A204.1 (cell line): ENCODE data around the gene COL17A1.
A peak's percentile ranks its signal among the peaks of the same experiment; 100 is the strongest.

Source experiments
- FAIRE-seq: peaks from 2 replicates; lab custom pipeline; 2012; peaks lifted over from hg19 to GRCh38; lab: Jason Lieb, UNC

COL17A1 gene

GRCh38 chr10:104049504-104050250 lies 36.0 kb downstream of the COL17A1 start:
- no peak for FAIRE-seq

- no peak for FAIRE-seq
These were observed 39.0 kb downstream of the COL17A1 start for GRCh38 chr10:104046651-104047050.

- FAIRE-seq = peak; percentile 66
These were observed 40.3 kb downstream of the COL17A1 start for GRCh38 chr10:104045151-104046089.

DNA sequence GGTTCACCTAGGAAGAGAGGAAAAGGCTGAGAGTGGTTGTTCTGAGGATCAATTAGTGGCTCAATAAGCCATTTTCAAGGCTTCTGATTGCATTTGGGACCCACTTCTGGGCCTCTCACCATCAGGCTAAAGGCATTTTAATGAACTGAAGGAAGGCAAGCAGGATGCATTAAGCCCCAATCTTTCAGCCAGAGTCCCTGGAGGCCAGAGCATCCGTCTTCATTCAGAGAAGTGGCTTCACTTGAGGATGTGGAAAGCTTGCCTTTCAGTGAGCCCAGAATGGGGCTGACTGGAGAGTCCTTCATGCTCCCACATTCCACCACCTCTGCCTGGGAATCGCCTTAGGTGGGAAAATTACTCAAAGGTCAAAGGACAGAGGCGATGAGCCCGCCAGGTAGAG lies 41.8 kb downstream of the COL17A1 start:
- no peak for FAIRE-seq

DNA sequence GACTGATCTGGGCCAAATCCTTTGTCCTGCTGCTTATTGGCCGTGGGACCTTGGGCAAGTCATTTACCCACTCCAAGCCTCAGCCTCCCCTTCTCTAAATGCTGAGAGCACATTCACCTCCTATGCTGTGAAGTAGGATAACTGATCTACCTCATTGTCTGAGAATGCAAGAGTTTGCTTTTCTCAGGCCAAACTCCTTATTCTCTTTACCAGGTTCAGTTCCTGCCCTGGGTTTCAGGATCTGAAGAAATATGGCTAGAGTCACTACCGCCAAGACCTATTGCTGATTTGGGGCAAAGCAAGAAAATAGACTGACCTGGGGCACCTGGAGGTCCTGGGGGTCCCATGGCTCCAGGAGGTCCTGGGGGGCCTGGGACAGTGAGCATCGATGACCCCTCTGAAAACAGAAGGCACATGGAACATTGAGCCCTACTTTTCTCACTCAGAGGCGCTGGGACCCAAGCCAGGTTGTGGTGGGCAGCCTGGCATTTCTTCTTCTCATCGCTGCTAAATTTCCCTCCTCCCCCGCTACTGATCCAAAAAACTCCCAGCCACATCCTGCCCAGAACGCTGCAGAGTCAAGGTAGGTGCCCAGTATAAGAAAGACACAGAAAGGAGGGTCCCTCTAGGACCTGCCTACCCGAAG lies 42.4 kb downstream of the COL17A1 start:
- FAIRE-seq = no peak

- no peak for FAIRE-seq
These were observed 43.7 kb downstream of the COL17A1 start for GRCh38 chr10:104041891-104042535.

- FAIRE-seq = no peak
These were observed 44.6 kb downstream of the COL17A1 start for GRCh38 chr10:104040862-104041789.

DNA sequence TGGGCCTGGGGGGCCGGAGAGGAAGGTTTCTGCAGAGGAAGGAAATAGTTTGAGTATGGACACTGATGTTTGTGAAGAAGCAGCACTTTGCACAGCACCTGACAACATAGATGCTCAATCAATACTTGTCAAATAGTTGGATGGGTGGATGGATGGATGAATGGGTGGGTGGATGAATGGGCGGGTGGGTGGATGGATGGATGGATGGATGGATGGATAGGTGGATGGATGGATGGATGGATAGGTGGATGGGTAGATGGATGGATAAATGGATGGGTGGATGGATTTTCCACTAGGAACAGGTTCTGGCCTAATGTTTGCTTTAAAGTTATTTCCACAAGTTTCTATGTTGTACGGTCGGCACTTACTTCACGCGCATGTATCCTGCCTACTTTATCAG lies 45.3 kb downstream of the COL17A1 start:
- FAIRE-seq = no peak

DNA sequence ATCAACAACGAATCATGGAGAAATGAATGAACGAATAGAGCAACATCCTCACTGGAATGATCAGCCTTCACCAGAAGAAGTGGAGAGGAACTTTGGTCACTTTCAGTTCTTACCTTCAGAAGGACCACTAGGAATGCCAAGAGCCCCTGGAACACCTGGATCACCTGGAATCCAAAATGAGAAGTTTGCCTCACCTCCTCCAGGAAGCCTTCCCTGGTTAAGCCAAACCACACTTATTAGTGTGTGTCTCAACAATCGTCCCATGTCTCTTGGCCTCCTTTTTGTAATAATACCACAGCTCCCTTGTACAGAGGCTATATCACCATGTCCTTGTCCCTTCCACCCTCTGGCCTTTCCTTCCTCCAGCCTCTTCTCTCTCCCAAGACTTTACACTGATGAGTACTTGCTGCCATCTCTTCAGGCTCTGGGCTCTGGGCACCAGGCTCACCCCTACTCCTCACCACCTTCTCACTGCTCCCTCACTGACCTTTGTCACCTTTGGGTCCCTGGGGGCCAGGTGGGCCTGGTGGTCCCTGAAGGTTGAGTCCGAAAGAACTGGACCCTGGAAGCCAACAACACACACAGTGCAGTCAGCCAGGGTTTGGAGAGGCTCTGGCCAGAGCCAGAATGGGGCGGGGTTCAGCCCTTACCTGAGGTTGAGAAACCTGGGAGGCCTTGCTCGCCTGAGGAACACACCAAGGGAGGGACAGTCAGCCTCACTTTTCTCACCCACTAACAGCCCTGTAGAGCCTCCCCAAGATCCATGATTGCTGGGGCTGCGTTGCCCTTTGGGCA lies 46.5 kb downstream of the COL17A1 start:
- FAIRE-seq = no peak

GRCh38 chr10:104038537-104038936 lies 47.1 kb downstream of the COL17A1 start:
- no peak for FAIRE-seq

DNA sequence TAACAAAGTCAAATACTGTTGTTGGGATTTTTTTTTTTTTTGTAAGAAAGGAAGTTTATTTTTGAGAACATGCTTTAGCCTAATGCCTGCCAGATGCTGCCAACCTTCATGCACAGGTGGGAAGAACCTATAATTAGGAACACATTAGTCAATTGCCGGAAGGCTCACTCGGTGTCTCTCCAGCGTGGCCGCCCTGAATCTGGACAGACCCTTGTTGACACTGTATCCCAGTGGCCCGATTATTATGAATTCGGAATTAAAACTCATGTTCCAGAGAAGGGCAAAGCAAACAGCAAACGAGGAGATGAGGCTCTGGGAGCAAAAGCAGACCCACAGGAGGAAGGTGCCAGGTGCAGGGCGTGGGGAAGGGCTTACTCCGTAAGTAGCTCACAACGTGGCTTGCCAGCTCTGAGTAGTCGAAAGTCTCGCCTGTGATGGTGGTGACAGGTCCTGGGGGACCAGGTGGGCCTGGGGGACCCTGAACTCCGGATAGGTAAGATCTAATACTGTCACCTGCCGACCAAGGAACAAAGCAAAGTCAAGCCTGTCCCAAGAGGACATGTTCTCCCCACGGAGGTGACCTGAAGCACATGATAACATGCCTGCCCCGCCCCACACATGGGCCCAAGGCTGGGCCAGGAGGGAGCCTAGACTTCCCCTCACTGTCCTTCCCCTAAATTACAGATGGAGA lies 48.3 kb downstream of the COL17A1 start:
- no peak for FAIRE-seq

- FAIRE-seq = no peak
These were observed 49.0 kb downstream of the COL17A1 start for GRCh38 chr10:104036518-104037260.

- FAIRE-seq = no peak
These were observed 49.7 kb downstream of the COL17A1 start for GRCh38 chr10:104036069-104036384.

DNA sequence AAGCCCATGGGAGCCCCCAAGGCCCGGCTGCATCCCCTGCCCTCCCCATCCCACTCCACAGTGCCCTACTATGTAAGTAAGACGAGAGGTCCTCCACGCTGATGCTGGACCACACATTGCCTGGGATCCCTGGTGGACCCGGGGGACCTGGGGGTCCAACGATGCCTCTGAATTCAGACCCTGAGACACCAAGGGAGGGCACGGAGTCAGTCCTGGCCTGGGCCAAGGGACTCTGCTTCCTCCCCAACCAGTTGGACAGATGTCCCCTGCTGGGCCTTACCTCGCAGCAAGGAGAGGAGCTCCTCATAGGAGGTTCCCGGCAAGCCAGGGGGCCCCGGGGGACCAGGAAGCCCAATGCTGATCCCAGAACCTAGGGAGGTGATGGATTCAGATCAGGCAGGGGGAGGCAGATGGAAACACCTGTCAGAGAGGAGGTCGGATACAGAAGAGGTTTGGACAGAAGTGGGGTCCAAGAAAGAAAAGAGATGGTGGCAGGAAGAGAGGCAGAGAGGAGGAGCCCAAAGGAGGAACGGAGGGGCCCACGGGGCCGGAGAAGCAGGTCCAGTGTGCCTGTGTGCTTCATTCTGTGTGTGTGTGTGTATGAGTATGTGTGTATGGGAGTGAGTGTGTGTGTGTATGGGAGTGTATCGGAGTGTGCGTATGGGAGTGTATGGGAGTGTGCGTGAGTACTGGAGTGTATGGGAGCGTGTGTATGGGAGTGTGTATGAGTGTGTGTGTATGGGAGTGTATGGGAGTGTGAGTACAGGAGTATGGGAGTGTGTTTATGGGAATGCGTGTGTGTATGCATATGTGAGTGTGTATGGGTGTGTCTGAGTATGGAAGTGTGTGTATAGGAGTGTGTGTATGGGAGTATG lies 50.2 kb downstream of the COL17A1 start:
- FAIRE-seq = no peak

DNA sequence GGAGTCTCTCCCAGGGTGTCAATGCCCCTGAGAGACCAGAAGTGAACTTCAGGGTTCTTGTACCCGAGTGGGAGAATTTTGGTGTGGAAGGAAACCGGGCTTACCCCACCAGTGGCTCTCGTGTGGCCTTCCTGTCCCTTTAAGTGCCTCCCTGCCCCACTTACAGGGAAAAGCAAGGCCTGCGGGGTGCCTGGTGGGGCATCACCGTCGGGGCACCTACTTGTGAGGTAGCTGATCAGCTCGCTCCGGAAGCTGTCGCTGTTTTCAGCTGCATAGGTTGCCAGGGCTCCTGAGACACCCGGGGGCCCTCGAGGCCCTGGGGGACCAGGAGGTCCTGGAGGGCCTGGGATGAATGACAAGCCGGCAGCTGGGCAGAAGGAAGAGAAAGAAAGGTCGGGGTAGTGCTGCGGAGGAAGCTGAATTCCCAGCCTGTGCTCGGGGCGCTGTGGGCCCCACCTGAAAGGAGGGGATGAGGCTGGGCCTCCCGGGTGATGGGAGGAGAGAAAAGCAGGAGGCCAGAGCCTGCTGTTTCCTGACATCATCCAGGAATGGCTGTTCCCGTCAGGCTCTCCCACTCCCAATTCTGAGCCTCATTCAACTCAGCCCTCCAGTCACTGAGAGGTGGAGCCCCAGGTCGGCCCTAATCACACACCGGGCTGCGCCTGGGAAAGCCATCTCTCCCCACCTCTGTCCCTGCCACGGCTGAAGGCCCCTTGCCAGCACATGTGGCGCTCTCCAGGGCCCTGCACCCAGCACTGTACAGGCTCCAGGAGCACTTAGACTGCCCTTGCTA lies 51.1 kb downstream of the COL17A1 start:
- FAIRE-seq = no peak

DNA sequence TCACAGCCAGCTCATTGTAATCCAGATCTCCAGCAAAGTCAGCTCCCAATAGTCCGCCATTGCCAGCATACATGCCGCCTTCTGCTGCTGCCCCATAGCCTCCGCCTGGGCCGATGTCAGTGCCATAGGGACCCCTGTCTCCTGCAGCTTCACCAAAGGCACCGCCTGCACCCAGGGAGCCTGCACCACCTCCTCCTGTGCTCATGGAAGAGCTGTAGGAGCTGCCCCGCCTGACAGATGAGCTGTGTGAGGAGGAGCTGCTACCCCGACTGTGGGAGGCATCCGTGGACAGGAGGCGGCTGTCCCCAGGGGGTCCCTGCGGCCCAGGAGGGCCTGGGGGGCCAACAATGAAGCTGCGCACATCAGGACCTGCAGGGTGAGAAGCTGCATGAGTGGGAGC lies 51.7 kb downstream of the COL17A1 start:
- FAIRE-seq = no peak

DNA sequence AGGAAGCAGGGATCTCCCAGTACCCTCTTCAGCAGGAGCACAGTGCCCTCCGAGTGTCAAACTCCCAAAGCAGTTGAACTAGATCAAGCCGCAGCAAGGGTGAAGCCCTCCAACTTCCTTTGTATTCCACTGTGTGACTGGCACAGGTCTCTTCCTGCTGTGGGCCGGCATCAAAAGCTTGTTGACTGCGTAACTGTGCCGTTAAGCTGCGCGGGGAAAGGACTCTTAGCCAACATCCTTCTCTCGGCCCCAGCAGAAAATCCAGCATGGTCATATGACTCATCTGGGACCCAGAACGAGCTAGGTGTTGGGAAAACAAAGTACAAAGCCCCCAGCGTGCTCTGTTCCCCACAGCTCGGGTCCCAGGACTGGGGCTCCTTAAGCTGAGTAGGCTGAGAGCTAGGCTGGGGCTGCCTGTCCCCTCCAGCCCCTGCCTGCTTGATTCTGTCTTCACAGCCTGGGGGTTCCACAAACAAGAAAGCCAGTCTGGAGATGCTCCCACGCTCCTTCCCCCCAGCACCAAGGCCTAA lies 52.2 kb downstream of the COL17A1 start:
- no peak for FAIRE-seq
